HL-60/S4 treated with phorbol 12-myristate 13-acetate at 8.2 ng/mL for 4 days and 3 days (cell line): ENCODE data around the gene CCL4.
"Not testable (repeated sequence)": the region's sequence is repeated elsewhere in the genome, so short reads cannot be mapped to it uniquely, and the experiment has no call there.

Experiments
- in situ Hi-C: fragments of 300-500 bp; cut with MboI; formaldehyde crosslinking; loops from 2 replicates; pipeline ENCODE4 v1.15.0; 2022; ENCODE audit warnings: low sequenced_read_pairs

The CCL4 gene

GRCh38 chr17:36114971-36115648, 11.5 kb downstream of the CCL4 start:
- in situ Hi-C loops = loop anchor here (5.0 kb wide), 1 partner anchor 67 kb away; no protein-coding TSS in a partner anchor

- in situ Hi-C loops = not testable (repeated sequence)
These were observed 12.0 kb downstream of the CCL4 start for GRCh38 chr17:36115649-36115977.

DNA sequence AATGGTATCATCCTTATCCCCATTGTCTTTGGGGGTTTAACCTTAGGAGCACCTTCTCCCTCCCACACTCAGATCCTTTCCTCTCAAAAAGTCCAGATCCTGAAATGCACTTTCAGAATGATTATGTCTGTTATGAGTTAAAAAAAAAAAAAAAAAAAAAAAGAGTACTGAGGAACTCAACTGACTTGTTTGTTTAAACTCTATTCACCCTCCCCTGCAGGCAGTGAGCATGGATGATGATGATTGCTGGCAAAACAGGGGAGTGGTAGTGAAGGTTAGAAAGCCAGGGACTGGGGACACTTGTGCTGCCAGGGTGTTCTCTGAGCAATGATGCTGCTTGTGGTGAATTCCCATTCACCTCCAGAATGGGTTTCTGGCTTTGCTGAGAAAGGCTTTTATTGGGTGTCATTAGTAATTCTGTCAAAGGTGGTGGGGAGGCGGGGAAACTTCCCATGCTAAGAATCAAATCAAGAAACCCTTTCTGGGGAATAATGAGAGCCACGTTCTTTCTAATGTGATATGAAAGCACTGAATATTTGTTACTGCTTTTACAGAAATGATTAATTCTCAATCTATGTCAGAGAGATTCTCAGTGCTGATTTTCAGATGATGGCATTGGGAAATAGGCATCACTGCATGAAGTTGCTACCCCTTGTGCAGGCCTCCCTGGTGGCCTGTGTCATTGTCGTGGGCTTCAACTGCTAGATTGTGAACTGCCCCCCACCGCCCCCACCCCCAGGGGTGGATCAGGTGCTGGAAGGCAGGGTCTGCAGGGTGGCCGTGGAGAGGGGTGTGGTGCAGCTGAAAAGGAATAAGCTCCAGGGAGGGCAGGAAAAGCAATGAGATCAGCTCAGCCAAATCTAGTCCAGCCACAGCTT, 14.1 kb downstream of the CCL4 start:
- in situ Hi-C loops = no loop called here

GRCh38 chr17:36118477-36119353, 15.1 kb downstream of the CCL4 start:
- in situ Hi-C loops = no loop called here

DNA sequence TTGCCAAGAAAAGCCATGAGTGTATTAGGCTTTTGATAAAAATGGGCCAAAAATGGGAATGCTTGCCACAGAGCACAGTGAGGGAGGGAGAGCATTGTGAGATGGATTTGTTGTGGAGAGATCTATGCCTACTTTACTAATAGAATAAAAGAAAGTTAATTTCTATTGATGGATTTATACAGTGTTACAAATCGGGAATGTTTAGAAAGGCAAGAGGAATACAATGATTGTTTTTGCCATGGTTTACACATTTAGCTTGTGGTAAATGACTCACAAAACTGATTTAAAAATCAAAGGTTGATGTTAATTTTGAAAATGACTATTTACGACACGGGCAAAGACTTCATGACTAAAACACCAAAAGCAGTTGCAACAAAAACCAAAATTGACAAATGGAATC, 16.6 kb downstream of the CCL4 start:
- in situ Hi-C loops = no loop called here

DNA sequence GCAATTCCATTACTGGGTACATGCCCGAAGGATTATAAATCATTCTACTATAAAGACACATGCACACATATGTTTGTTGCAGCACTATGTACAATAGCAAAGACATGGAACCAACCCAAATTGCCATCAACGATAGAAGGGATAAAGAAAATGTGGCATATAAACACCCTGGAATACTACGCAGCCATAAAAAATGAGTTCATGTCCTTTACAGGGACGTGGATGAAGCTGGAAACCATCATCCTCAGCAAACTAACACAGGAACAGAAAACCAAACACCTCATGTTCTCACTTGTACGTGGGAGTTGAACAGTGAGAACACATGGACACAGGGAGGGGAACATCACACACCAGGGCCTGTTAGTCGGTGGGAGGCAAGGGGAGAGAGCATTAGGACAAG, 17.5 kb downstream of the CCL4 start:
- in situ Hi-C loops = not testable (repeated sequence)

GRCh38 chr17:36123431-36123830, 19.8 kb downstream of the CCL4 start:
- in situ Hi-C loops = no loop called here

DNA sequence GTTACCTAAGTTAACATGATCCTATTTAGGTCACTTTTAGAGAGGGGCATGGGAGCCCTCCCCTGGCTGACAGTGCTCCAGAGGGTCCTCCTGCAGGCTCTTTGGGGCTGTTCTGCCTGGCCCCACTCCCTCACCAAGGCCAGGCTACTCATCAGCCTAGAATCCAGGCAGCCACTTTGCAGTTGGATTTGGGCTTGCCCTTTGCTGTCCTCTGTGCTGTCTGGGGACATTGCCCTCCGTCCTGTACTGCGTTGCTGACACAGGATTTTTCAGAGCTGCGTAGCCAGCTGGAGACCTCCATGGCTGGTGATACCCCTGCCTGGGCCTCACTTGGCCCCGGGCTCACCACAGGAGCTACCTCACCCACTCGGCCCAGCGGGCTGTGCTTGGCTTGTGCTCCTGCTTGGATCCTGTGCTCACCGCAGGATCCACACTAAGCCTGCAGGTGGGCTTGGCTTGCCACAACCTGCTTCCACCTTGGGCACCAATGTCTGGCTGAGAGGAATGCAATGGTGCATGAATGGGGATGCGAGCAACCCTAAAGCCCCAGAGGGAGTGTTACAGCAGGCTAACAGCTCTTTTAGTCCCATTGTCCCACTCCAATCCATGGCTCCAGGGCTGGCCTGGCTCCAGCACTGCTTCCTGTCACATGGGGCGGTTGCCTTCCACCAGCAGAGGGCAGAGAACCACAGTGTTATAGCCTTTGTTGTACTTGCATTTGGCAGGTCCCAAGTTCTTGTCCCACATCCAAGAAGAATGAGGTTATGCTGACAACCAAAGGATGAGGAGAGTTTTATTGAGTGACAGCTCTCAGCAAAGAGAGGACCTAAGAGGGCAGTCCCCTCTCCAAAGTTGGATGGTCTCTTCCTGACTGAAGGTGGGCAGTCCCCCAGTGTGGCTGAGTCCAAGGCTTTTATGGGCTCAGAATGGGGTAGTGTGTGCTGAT, 21.5 kb downstream of the CCL4 start:
- in situ Hi-C loops = no loop called here

DNA sequence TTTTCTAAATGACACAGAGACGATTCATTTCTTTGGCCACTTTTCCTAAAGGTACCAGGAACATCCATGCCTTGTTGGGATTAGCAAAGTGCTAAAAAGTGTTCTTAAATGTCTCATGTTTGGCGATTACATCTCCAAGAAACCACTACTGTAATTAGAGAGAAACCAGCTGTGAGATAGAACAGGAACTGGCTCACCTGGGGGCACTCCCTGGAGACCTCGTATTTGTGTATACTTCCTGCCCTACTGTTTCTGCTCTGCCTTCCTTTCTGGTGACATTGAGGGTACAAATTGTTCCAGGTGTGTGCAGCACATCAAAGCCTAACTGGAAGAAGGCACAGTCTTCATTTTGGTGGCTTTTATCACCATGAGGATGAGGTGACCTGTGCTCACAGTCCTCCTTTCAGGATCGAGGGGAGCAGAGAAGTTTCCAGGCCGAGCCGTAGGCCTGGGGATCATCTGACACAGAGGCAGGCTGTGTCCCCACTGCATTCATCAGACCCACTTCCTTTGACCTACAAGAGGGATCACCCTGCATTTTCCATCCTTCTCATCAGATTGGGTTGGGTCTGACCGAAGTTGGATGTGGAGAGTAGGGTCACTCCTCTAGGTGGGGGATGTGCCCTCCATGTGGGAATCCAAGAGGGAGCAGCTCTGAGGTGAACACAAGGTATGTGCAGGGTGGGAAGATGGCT, 23.7 kb downstream of the CCL4 start:
- in situ Hi-C loops = no loop called here

DNA sequence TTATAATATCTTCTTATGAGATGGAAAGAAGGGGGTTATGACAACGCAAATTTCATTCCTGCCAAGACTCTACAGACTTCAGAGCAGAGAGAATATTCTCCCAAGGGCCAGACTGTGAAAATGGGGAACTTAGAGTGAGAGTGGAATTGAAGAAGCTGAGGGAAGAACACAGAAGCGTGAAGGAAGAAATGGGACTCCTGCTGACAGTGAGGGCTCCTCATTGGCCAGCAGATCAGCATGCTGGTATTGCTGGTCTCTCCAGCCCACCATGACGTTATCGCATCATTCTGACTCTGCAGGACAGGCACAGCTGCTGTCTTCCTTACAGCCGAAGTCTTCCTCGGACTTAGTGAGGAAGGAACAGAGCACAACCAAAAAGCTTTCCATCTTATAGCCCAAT, 24.3 kb downstream of the CCL4 start:
- in situ Hi-C loops = no loop called here

DNA sequence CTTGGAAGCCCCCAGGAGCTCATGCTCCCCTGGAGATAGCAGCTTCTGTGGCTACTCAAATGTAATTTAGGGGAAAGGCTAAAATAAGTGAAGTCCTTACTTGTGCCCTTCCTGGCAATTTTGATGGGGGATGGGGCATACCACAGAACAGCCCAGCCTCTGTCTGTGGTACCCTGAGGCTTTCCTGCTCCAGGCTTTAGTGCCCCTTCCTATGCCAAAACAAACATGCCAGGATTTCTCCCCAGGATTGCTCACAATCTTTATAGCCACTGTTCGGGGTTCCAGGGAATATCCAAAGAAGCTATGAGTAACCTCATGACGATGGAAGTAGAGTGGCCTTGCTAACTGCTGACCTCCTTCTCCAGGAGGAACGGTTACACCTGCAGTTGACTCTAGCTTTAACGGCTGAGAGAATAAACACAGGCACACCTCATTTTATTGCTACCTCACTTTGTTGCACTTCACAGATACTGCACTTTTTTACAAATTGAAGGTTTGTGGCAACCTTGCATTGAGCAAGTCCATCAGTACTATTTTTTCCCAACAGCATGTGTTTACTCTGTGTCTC, 24.9 kb downstream of the CCL4 start:
- in situ Hi-C loops = no loop called here

- in situ Hi-C loops = no loop called here
These were observed 26.0 kb downstream of the CCL4 start for GRCh38 chr17:36129616-36130015.

- in situ Hi-C loops = no loop called here
These were observed 26.7 kb downstream of the CCL4 start for GRCh38 chr17:36130346-36130745.

GRCh38 chr17:36131421-36131820, 27.8 kb downstream of the CCL4 start:
- in situ Hi-C loops = no loop called here

DNA sequence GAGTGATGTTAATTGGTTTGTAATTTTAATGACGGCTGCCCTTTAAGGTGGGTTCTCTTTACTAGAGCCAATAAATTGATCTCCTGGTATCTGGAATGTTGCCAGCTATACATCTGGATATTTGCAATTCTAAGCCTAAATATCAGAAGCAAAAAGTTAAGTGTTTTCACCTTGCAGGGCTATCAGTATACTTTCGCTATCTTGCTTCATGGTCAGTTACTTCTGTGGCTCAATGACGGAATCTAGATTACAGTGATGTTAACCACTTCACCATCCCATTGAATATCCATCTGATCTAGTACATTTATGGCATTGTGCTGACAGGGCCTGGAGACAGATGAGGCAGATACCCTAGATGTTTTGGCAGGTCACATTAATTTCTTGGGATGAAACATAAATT, 28.3 kb downstream of the CCL4 start:
- in situ Hi-C loops = no loop called here

DNA sequence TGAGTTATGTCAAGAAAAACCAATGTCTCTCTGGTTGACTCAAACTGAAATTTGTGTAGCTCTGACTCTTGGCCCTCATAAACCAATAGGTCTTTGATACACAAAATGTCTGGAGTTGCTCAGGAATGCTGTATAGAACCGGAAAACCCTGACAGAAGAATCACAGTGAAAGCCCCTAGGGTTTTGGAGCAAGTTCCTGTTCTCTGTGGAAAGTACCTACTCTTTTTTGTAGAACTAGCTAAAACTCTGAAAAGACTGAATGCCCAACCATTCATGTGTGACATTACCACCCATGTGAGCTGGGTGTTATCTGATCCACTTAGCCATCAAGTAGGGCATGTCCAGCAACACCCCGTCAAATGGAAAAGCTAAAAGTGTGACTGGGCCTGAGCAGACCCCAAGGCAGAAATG, 28.8 kb downstream of the CCL4 start:
- in situ Hi-C loops = no loop called here

GRCh38 chr17:36133602-36134236, 30.1 kb downstream of the CCL4 start:
- in situ Hi-C loops = no loop called here

GRCh38 chr17:36135465-36135864, 31.8 kb downstream of the CCL4 start:
- in situ Hi-C loops = no loop called here

DNA sequence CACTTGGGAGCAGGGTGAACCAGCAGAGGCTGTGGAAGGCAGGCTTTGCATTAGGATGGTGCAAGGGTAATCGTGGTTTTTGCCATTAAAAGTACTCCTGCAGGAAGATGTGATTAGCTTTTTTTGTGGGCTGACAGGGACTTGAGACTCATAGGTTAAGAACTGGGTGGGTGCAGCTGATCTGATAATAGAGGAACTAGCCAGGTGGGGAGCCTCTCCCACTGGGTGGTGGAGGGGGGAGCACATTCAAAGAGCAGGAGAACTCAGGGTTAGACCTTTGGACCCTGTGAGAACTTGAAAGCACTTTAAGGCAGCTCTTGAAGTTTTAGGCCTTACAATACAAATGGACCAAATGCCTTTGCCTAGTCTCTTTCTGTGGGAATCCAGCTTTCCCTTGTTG, 32.4 kb downstream of the CCL4 start:
- in situ Hi-C loops = no loop called here
